ENCODE data around the gene TH.

DNA sequence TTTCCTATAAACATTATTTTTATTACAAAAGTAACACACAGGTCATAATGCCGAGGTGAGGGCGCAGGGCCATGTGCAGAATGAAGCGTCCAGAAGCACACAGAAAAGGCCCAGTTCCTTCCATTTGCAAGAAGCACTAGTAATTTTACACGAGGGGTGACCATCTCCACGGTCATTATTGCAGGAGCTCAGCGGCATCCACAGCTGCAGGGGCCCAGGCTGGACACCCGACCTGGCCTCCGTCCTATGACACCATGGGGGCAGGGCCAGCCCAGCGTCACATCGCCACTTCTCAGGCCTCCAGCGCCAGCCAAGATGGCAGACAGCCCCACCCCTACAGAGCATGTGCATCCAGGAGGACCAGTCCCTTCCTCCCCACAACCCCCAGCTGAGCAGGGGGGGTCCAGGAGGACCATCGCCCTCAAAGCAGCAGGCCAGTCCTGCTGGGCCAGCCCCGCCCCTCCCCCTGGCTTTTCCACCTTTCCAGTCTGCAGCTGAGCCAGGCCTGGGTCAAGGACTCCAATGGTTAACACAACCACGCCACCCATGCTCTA, 35.9 kb downstream of the TH start:
- TF ChIP-seq, protein P1, sequence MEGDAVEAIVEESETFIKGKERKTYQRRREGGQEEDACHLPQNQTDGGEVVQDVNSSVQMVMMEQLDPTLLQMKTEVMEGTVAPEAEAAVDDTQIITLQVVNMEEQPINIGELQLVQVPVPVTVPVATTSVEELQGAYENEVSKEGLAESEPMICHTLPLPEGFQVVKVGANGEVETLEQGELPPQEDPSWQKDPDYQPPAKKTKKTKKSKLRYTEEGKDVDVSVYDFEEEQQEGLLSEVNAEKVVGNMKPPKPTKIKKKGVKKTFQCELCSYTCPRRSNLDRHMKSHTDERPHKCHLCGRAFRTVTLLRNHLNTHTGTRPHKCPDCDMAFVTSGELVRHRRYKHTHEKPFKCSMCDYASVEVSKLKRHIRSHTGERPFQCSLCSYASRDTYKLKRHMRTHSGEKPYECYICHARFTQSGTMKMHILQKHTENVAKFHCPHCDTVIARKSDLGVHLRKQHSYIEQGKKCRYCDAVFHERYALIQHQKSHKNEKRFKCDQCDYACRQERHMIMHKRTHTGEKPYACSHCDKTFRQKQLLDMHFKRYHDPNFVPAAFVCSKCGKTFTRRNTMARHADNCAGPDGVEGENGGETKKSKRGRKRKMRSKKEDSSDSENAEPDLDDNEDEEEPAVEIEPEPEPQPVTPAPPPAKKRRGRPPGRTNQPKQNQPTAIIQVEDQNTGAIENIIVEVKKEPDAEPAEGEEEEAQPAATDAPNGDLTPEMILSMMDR (IDR thresholded peaks at IDR 0.05): no peak
- TF ChIP-seq POLR2A (IDR thresholded peaks at IDR 0.05): no peak
